ENCODE measurements around the gene GRIN3B.

Gene GRIN3B, protein sequence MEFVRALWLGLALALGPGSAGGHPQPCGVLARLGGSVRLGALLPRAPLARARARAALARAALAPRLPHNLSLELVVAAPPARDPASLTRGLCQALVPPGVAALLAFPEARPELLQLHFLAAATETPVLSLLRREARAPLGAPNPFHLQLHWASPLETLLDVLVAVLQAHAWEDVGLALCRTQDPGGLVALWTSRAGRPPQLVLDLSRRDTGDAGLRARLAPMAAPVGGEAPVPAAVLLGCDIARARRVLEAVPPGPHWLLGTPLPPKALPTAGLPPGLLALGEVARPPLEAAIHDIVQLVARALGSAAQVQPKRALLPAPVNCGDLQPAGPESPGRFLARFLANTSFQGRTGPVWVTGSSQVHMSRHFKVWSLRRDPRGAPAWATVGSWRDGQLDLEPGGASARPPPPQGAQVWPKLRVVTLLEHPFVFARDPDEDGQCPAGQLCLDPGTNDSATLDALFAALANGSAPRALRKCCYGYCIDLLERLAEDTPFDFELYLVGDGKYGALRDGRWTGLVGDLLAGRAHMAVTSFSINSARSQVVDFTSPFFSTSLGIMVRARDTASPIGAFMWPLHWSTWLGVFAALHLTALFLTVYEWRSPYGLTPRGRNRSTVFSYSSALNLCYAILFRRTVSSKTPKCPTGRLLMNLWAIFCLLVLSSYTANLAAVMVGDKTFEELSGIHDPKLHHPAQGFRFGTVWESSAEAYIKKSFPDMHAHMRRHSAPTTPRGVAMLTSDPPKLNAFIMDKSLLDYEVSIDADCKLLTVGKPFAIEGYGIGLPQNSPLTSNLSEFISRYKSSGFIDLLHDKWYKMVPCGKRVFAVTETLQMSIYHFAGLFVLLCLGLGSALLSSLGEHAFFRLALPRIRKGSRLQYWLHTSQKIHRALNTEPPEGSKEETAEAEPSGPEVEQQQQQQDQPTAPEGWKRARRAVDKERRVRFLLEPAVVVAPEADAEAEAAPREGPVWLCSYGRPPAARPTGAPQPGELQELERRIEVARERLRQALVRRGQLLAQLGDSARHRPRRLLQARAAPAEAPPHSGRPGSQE

DNA sequence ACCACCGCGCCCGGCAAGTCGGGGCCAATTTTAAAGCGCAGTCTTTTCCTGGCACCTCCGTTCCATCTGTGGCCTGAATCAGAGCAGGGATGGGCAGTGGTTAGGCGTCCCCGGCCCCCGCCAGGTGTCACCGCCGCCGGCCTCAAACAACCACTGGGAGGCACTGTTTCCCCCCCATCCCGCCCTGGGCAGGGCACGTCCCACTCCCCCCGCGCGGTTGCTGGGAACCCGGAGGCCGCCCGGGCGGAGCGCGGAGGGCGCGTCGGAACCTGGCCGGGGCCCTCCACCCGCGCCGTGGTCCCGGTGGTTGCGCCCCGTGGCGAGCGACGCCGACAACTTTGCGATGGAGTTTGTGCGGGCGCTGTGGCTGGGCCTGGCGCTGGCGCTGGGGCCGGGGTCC is at the start of gene GRIN3B:
TSS of gene GRIN3B (plus strand) at position 325 of the 400 bp plus-strand sequence. CDS start at position 344, 19 bp downstream.
- H3K27ac ChIP-seq (ENCODE audit: low read depth, low read length): no peak within 1 kb of the TSS
- H3F3A ChIP-seq (ENCODE audit: control insufficient read depth, insufficient read depth): 0 out of 2 replicates have a peak, but pooled peaks cover 3% of the 10 kb centered on the region
- peaks cover 44% of the 10 kb centered on the region for H3K27me3 ChIP-seq (ENCODE audit: control insufficient read depth, low read length)
- no peaks in the 10 kb centered on the region for H4K20me1 ChIP-seq (ENCODE audit: control insufficient read depth, insufficient read depth, low read depth, low read length)
- no peaks in the 10 kb centered on the region for H3K36me3 ChIP-seq (ENCODE audit: control insufficient read depth, low read length)
- H3K9me2 ChIP-seq (replicated peaks; ENCODE audit: control insufficient read depth, low read length): no peaks in the 10 kb centered on the region
- TF ChIP-seq, protein P1, sequence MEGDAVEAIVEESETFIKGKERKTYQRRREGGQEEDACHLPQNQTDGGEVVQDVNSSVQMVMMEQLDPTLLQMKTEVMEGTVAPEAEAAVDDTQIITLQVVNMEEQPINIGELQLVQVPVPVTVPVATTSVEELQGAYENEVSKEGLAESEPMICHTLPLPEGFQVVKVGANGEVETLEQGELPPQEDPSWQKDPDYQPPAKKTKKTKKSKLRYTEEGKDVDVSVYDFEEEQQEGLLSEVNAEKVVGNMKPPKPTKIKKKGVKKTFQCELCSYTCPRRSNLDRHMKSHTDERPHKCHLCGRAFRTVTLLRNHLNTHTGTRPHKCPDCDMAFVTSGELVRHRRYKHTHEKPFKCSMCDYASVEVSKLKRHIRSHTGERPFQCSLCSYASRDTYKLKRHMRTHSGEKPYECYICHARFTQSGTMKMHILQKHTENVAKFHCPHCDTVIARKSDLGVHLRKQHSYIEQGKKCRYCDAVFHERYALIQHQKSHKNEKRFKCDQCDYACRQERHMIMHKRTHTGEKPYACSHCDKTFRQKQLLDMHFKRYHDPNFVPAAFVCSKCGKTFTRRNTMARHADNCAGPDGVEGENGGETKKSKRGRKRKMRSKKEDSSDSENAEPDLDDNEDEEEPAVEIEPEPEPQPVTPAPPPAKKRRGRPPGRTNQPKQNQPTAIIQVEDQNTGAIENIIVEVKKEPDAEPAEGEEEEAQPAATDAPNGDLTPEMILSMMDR (IDR thresholded peaks at IDR 0.05; ENCODE audit: low read depth, low read length, poor library complexity, severe bottlenecking): peak; percentile 56
- no peak for TF ChIP-seq EZH2phosphoT487 (IDR thresholded peaks at IDR 0.05; ENCODE audit: borderline replicate concordance, low read length)
- no peak within 1 kb of the TSS for H3K4me3 ChIP-seq (ENCODE audit: low read length)
- peak within 1 kb of the TSS; percentile 36; the same call in 1 of the 2 replicates for H3K4me2 ChIP-seq (ENCODE audit: low read length)
- H3K9me3 ChIP-seq (ENCODE audit: control insufficient read depth, insufficient read depth, low read length): no peaks in the 10 kb centered on the region
- H3K4me1 ChIP-seq (ENCODE audit: control insufficient read depth, low read length): peaks cover 16% of the 10 kb centered on the region
- H3K79me2 ChIP-seq (ENCODE audit: control insufficient read depth, low read length): no peaks in the 10 kb centered on the region

DNA sequence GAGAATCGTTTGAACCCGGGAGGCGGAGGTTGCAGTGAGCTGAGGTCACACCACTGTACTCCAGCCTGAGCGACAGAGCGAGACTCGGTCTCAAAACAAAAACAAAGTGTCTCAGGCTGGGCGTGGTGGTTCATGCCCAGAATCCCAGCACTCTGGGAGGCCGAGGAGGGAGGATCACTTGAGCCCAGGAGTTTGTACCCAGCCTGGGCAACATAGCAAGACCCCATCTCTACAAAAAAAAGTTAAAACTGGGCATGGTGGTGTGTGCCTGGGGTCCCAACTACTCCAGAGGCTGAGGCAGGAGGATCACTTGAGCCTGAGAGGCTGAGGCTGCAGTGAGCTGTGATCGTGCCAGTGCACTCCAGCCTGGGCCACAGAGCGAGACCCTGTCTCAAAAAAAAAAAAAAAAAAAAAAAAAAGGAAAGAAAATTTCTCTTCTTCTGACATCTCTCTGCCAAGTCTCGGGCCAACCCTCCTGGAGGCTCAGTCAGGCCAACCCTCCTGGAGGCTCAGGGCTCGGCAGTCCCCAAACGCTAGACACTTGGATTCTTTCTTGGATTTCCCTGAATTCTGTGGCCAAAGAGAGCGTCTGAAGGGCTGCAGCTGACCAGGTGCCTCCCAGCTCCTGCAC is 48.1 kb upstream of the GRIN3B start:
- H3K27me3 ChIP-seq (ENCODE audit: control insufficient read depth, low read length): peaks cover 69% of the 10 kb centered on the region
- no peaks in the 10 kb centered on the region for H3K79me2 ChIP-seq (ENCODE audit: control insufficient read depth, low read length)
- no peaks in the 10 kb centered on the region for H3K36me3 ChIP-seq (ENCODE audit: control insufficient read depth, low read length)
- no peak overlapping the region; the same call in 1 of the 2 replicates for H3K4me2 ChIP-seq (ENCODE audit: low read length)
- H3K27ac ChIP-seq (ENCODE audit: low read depth, low read length): no peak overlapping the region
- H3K4me3 ChIP-seq (ENCODE audit: low read length): no peak overlapping the region
- TF ChIP-seq, protein P1 (IDR thresholded peaks at IDR 0.05; ENCODE audit: low read depth, low read length, poor library complexity, severe bottlenecking): no peak
- TF ChIP-seq EZH2phosphoT487 (IDR thresholded peaks at IDR 0.05; ENCODE audit: borderline replicate concordance, low read length): no peak
- no peaks in the 10 kb centered on the region for H3K9me2 ChIP-seq (replicated peaks; ENCODE audit: control insufficient read depth, low read length)
- H4K20me1 ChIP-seq (ENCODE audit: control insufficient read depth, insufficient read depth, low read depth, low read length): no peaks in the 10 kb centered on the region; the same call in none of the 2 replicates
- H3K9me3 ChIP-seq (ENCODE audit: control insufficient read depth, insufficient read depth, low read length): no peaks in the 10 kb centered on the region
- no peaks in the 10 kb centered on the region for H3F3A ChIP-seq (ENCODE audit: control insufficient read depth, insufficient read depth)
- H3K4me1 ChIP-seq (ENCODE audit: control insufficient read depth, low read length): peaks cover 52% of the 10 kb centered on the region

DNA sequence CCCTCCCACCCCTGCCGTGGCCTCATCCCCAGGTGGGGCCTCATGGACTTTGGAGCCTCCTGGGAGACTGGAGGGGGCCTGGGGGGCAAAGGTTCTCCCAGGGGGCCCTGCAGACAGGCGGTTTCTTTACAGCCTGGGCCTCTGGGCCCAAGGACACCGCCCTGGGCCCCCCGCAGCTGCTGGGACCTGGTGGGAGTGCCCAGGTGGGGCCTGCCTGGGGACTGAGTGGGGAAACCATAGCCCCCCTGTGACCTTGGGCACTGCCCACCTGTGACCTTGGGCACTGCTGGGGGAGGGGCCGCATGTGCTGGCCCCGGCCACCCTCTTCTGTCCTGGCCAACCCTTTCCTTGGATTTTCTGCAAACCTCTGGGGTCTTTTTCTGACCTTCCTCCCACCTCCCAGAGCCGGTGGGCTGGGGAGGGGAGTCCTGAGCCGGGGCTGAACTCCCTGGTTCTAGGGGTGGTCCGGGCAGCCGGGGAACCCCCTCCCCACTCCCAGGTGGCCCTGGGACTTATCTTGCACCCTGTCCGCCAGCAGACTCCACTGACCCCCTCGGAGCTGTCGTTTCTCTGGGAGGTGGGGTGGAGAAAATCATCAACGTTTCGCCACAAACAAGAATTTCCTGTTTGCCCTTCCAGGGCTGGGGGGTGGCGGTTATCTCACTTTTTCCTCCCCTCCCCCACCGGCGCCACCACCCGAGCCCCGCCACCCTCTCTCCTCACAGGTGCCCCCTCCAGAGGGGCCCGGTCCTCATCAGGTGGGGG is 47.4 kb upstream of the GRIN3B start:
- Histone ChIP-seq H3K9me2 (replicated peaks; ENCODE audit: control insufficient read depth, low read length) (no peaks in the 10 kb centered on the region), H3K27ac (ENCODE audit: low read depth, low read length) (no peak overlapping the region), H3K4me1 (ENCODE audit: control insufficient read depth, low read length) (peaks cover 45% of the 10 kb centered on the region), H4K20me1 (ENCODE audit: control insufficient read depth, insufficient read depth, low read depth, low read length) (no peaks in the 10 kb centered on the region; the same call in none of the 2 replicates), H3K79me2 (ENCODE audit: control insufficient read depth, low read length) (no peaks in the 10 kb centered on the region), H3K4me3 (ENCODE audit: low read length) (peak overlapping the region; percentile 20), H3K9me3 (ENCODE audit: control insufficient read depth, insufficient read depth, low read length) (no peaks in the 10 kb centered on the region), H3K36me3 (ENCODE audit: control insufficient read depth, low read length) (no peaks in the 10 kb centered on the region), H3F3A (ENCODE audit: control insufficient read depth, insufficient read depth) (no peaks in the 10 kb centered on the region), H3K27me3 (ENCODE audit: control insufficient read depth, low read length) (peaks cover 65% of the 10 kb centered on the region), H3K4me2 (ENCODE audit: low read length) (peak overlapping the region; percentile 59)
- TF ChIP-seq, protein P1 (IDR thresholded peaks at IDR 0.05; ENCODE audit: low read depth, low read length, poor library complexity, severe bottlenecking): no peak
- no peak for TF ChIP-seq EZH2phosphoT487 (IDR thresholded peaks at IDR 0.05; ENCODE audit: borderline replicate concordance, low read length)

All from DOHH2 (cell line).